ENCODE results near the gene TNNC2. TPM values are rescaled to one million over a fixed set of nuclear protein-coding genes. Genes with fewer than 3 reads are reported as not detected.
A peak's percentile ranks its signal among the peaks of the same experiment; 100 is the strongest.

The TNNC2 gene
- total RNA-seq, 1 donor from 2014 or later = 0.52 TPM

- no peak for TF ChIP-seq CTCF (IDR thresholded peaks at IDR 0.05)
- H3K9me3 Mint-ChIP-seq (ENCODE audit: low read depth) = no peaks in the 10 kb centered on the region
- DNase-seq (ENCODE audit: low spot score) = no peak
- H3K36me3 Mint-ChIP-seq (ENCODE audit: low read depth) = no peaks in the 10 kb centered on the region
- H3K27ac Mint-ChIP-seq (ENCODE audit: unreplicated experiment) = no peak overlapping the region
- H3K4me1 Mint-ChIP-seq (ENCODE audit: low read depth) = peaks cover 39% of the 10 kb centered on the region
- no peaks in the 10 kb centered on the region for H3K27me3 Mint-ChIP-seq (ENCODE audit: low read depth)
- H3K4me3 Mint-ChIP-seq (ENCODE audit: unreplicated experiment) = no peak overlapping the region
Observed at GRCh38 chr20:45783656-45784294, 43.3 kb downstream of the TNNC2 start.

DNA sequence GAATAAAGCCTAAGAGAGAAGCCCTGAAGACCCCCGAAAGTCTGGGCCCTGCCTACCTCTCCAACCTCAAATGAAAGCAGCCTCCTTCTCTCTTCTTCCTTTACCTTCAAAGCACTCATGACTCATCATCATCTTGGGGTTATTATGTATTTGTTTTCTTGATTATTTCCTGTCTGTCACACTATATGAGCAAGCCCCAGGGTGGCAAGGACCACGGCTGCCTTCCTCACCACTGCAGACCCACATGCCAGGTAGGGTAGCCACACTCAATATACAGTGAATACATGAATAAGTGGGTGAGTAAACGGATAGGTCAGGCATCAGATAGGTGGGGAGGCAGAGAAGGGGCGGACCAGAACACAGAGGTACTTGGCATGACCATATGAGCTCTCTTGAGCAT, 44.2 kb downstream of the TNNC2 start:
- Mint-ChIP-seq H3K36me3 (ENCODE audit: low read depth) (no peaks in the 10 kb centered on the region), H3K27ac (ENCODE audit: unreplicated experiment) (no peak overlapping the region), H3K4me3 (ENCODE audit: unreplicated experiment) (no peak overlapping the region), H3K4me1 (ENCODE audit: low read depth) (peaks cover 47% of the 10 kb centered on the region), H3K27me3 (ENCODE audit: low read depth) (no peaks in the 10 kb centered on the region), H3K9me3 (ENCODE audit: low read depth) (no peaks in the 10 kb centered on the region)
- no peak for TF ChIP-seq CTCF (IDR thresholded peaks at IDR 0.05)
- DNase-seq (ENCODE audit: low spot score) = no peak

- peaks cover 49% of the 10 kb centered on the region for H3K4me1 Mint-ChIP-seq (ENCODE audit: low read depth)
- no peak for TF ChIP-seq CTCF (IDR thresholded peaks at IDR 0.05)
- H3K4me3 Mint-ChIP-seq (ENCODE audit: unreplicated experiment) = no peak overlapping the region
- no peaks in the 10 kb centered on the region for H3K9me3 Mint-ChIP-seq (ENCODE audit: low read depth)
- no peak for DNase-seq (ENCODE audit: low spot score)
- no peaks in the 10 kb centered on the region for H3K27me3 Mint-ChIP-seq (ENCODE audit: low read depth)
- H3K27ac Mint-ChIP-seq (ENCODE audit: unreplicated experiment) = peak overlapping the region; percentile 71
- H3K36me3 Mint-ChIP-seq (ENCODE audit: low read depth) = no peaks in the 10 kb centered on the region
Observed at GRCh38 chr20:45781391-45781931, 45.7 kb downstream of the TNNC2 start.

DNA sequence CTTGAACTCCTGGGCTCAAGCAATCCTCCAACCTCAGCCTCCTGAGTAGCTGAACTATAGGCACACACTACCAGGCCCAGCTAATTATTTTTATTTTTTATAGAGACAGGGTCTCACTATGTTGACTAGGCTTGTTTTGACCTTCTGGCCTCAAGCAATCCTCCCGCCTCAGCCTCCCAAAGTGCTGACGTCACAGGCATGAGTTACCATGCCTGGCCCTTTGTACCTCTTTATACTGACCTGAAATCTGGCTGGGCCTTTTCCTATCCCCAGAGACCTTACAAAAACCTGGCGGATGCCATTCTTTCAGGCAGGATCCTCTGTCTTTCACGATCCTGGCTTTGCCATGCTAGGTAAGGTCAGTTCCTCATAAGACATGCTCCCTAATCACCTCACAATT, 47.0 kb downstream of the TNNC2 start:
- no peak overlapping the region for H3K4me3 Mint-ChIP-seq (ENCODE audit: unreplicated experiment)
- peak overlapping the region; percentile 95 for H3K27ac Mint-ChIP-seq (ENCODE audit: unreplicated experiment)
- no peak for DNase-seq (ENCODE audit: low spot score)
- H3K36me3 Mint-ChIP-seq (ENCODE audit: low read depth) = no peaks in the 10 kb centered on the region
- TF ChIP-seq CTCF (IDR thresholded peaks at IDR 0.05) = no peak
- no peaks in the 10 kb centered on the region for H3K9me3 Mint-ChIP-seq (ENCODE audit: low read depth)
- H3K27me3 Mint-ChIP-seq (ENCODE audit: low read depth) = no peaks in the 10 kb centered on the region
- peaks cover 49% of the 10 kb centered on the region for H3K4me1 Mint-ChIP-seq (ENCODE audit: low read depth)

DNA sequence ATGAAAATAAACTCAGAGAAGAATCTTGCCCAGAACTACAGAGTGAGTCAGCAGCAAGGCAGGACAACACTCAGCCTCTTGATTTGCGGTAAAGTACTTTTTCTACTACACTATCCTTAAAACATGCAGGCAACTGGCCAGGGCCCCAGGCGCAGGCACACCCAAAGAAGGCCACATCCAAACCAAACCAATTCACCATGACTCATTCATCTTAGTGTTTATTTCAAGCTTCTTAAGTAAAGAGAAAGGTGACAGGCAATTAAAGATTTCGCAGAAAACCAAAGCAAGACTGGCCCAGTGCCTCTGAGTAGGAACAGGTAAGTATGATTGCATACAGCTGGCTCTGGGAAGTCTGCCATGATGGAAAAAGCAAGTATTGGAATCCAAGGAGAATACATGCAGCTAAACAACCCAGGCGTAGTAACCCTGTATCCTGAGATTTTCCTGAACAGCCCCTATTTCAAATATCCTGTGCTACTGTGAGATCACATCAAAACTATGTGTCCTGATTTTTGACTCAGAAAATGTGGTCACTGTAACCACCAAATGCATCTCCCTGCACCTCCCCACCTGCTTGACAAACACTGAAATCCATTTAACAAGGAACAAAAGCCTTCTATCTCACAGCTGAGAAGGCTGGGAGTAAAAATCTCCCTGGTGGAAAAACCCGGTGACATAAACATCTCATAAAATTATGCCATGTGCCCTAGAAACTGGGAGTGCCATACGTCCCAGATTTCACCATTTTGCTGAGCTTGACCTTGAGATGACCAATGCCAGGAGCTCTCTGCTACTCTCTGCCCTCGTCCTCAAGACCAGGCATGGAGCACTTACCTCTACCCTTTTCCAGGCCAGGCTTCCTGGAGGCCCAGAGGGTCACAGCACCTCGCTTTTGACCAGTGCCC, 47.8 kb downstream of the TNNC2 start:
- H3K27ac Mint-ChIP-seq (ENCODE audit: unreplicated experiment) = peak overlapping the region; percentile 95
- TF ChIP-seq CTCF (IDR thresholded peaks at IDR 0.05) = no peak
- H3K4me1 Mint-ChIP-seq (ENCODE audit: low read depth) = peaks cover 49% of the 10 kb centered on the region
- DNase-seq (ENCODE audit: low spot score) = no peak
- H3K4me3 Mint-ChIP-seq (ENCODE audit: unreplicated experiment) = no peak overlapping the region
- H3K27me3 Mint-ChIP-seq (ENCODE audit: low read depth) = peaks cover 2% of the 10 kb centered on the region
- H3K9me3 Mint-ChIP-seq (ENCODE audit: low read depth) = no peaks in the 10 kb centered on the region
- no peaks in the 10 kb centered on the region for H3K36me3 Mint-ChIP-seq (ENCODE audit: low read depth)

All from chondrocyte (in vitro differentiated cells).